Activated CD4-positive, alpha-beta T cell treated with anti-CD3 and anti-CD28 coated beads, Interleukin-2, amount 10 ng/mL, durations not matched to agents 7 days and 5 days (primary cell): ENCODE measurements around the gene VOPP1. TPM values are rescaled to one million over a fixed set of nuclear protein-coding genes. Genes with fewer than 3 reads are reported as not detected.

Experiments
- CTCF ChIA-PET: fragments of 350-600 bp; sonication (Branson Sonifier 250); formaldehyde crosslinking; loops from one replicate; lab custom pipeline; 2021; ENCODE audit warnings: antibody characterized with exemption; lab: Charles Lee
- POLR2A ChIA-PET: fragments of 350-600 bp; sonication (Branson Sonifier 250); formaldehyde crosslinking; loops from one replicate; lab custom pipeline; 2021; ENCODE audit warnings: antibody characterized with exemption; lab: Charles Lee
- DNase-seq: peaks from one replicate; pipeline ENCODE4 v3.0.0-alpha.2; 2020
- H3K27ac Mint-ChIP-seq: one replicate; pipeline ENCODE4 v1.8.0; 2021; ENCODE audit warnings: mild to moderate bottlenecking, moderate library complexity, mixed read lengths
- H3K27me3 Mint-ChIP-seq: one replicate; pipeline ENCODE4 v1.8.0; 2021; ENCODE audit warnings: mixed read lengths
- H3K36me3 Mint-ChIP-seq: one replicate; pipeline ENCODE4 v1.8.0; 2021; ENCODE audit warnings: low read depth, mixed read lengths
- H3K4me1 Mint-ChIP-seq: one replicate; pipeline ENCODE4 v1.8.0; 2021; ENCODE audit warnings: mixed read lengths
- H3K4me3 Mint-ChIP-seq: one replicate; pipeline ENCODE4 v1.8.0; 2021; ENCODE audit warnings: mild to moderate bottlenecking, moderate library complexity, mixed read lengths
- H3K9me3 Mint-ChIP-seq: one replicate; pipeline ENCODE4 v1.8.0; 2021; ENCODE audit warnings: mixed read lengths
- total RNA-seq, 2 experiments: library from RNA; stranded (reverse); gene quantifications; one replicate each; pipeline ENCODE4 v1.2.3, GENCODE V29; 2021

VOPP1 gene
- total RNA-seq, 2 experiments from 2014 or later, result 74.5 to 77.2 TPM

- Mint-ChIP-seq H3K4me3 (no peak overlapping the region), H3K27me3 (no peaks in the 10 kb centered on the region), H3K9me3 (no peaks in the 10 kb centered on the region), H3K36me3 (peaks cover 22% of the 10 kb centered on the region), H3K4me1 (peaks cover 29% of the 10 kb centered on the region), H3K27ac (no peak overlapping the region)
- DNase-seq, result no peak
- CTCF ChIA-PET, result interaction anchor here (1.0 to 2.1 kb wide), 2 partner anchors 24 to 73 kb away, joined by 3 to 6 read pairs; no protein-coding TSS in a partner anchor
- POLR2A ChIA-PET, result no interaction called here
Observed at GRCh38 chr7:55509322-55509721, 63.0 kb downstream of the VOPP1 start.

GRCh38 chr7:55508221-55509011, 63.9 kb downstream of the VOPP1 start:
- H3K4me1 Mint-ChIP-seq, result peaks cover 33% of the 10 kb centered on the region
- POLR2A ChIA-PET, result no interaction called here
- DNase-seq, result no peak
- no peaks in the 10 kb centered on the region for H3K9me3 Mint-ChIP-seq
- H3K4me3 Mint-ChIP-seq, result no peak overlapping the region
- no peaks in the 10 kb centered on the region for H3K27me3 Mint-ChIP-seq
- no peak overlapping the region for H3K27ac Mint-ChIP-seq
- CTCF ChIA-PET, result interaction anchor here (1.0 to 2.1 kb wide), 3 partner anchors 8 to 74 kb away, joined by 3 to 6 read pairs (median 3); no protein-coding TSS in a partner anchor
- peaks cover 22% of the 10 kb centered on the region for H3K36me3 Mint-ChIP-seq

DNA sequence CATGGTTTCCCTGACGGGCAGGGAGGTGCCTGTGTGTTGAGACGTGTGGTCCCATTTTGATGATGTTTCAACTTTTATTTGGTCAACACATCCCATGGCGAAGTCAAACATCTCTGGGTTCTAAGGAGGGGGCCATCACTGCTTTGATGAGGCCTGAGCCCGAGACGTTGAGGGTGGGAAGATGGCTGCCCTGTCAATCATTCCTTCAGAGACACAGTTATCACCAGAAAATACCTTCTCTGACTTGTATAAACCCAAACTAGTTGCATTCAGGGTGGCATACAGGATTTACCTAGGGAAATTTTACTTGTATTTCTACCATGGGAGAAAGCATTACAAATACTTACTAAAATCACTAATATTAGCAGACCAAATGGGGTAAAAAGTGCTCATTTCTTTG, 64.6 kb downstream of the VOPP1 start:
- no peak overlapping the region for H3K27ac Mint-ChIP-seq
- peaks cover 37% of the 10 kb centered on the region for H3K4me1 Mint-ChIP-seq

GRCh38 chr7:55504967-55505658, 67.2 kb downstream of the VOPP1 start:
- H3K9me3 Mint-ChIP-seq, result no peaks in the 10 kb centered on the region
- peaks cover 24% of the 10 kb centered on the region for H3K4me1 Mint-ChIP-seq
- POLR2A ChIA-PET, result no interaction called here
- no peak overlapping the region for H3K27ac Mint-ChIP-seq
- no peak overlapping the region for H3K4me3 Mint-ChIP-seq
- peaks cover 31% of the 10 kb centered on the region for H3K36me3 Mint-ChIP-seq
- CTCF ChIA-PET, result interaction anchor here (1.2 kb wide), 1 partner anchor 15 kb away, joined by 3 read pairs; no protein-coding TSS in a partner anchor
- no peak for DNase-seq
- no peaks in the 10 kb centered on the region for H3K27me3 Mint-ChIP-seq

More for the DNA sequence above, 64.6 kb downstream of the VOPP1 start:
- ChIA-PET POLR2A (no interaction called here), CTCF (interaction anchor here (1.1 to 2.1 kb wide), 2 partner anchors 9 to 26 kb away, joined by 3 to 6 read pairs; no protein-coding TSS in a partner anchor)
- Mint-ChIP-seq H3K27me3 (no peaks in the 10 kb centered on the region), H3K4me3 (no peak overlapping the region), H3K9me3 (no peaks in the 10 kb centered on the region), H3K36me3 (peaks cover 27% of the 10 kb centered on the region)
- no peak for DNase-seq

GRCh38 chr7:55504093-55504859, 68.0 kb downstream of the VOPP1 start:
- no peak for DNase-seq
- POLR2A ChIA-PET, result no interaction called here
- peaks cover 23% of the 10 kb centered on the region for H3K4me1 Mint-ChIP-seq
- H3K27me3 Mint-ChIP-seq, result no peaks in the 10 kb centered on the region
- no peak overlapping the region for H3K4me3 Mint-ChIP-seq
- H3K9me3 Mint-ChIP-seq, result no peaks in the 10 kb centered on the region
- CTCF ChIA-PET, result interaction anchor here (0.9 to 1.2 kb wide), 2 partner anchors 14 to 15 kb away, joined by 3 to 4 read pairs; no protein-coding TSS in a partner anchor
- H3K36me3 Mint-ChIP-seq, result peaks cover 26% of the 10 kb centered on the region
- peak overlapping the region; percentile 69 for H3K27ac Mint-ChIP-seq

DNA sequence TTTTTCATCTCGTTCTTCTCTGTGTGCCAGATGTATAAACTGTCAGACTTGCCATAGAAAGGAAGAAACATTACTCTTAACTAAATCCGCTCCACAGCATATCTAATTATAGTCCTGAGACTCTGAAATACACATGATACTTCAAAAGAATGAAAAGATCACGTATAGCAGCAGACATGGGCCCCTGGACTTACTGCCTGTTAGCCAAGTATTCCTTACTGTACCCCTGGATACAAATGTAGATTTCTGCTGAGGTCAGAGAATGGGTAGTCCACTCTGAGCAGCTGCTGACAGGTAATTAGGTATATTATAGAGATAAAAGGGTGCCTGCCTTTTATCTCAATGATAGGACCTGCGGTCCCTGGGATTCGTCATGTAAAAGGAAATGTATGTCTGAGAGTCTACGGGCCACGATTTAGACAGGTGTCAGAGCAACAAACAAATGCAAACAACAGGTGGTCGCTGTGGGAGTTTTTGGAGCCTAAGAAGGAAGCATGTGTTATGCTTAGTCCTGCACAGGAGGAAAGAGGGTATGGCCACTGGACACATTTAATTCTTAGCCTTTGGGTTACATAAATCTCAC, 69.4 kb downstream of the VOPP1 start:
- Mint-ChIP-seq H3K4me1 (peaks cover 30% of the 10 kb centered on the region), H3K27me3 (no peaks in the 10 kb centered on the region), H3K27ac (no peak overlapping the region), H3K4me3 (no peak overlapping the region), H3K36me3 (peaks cover 26% of the 10 kb centered on the region), H3K9me3 (no peaks in the 10 kb centered on the region)
- no peak for DNase-seq
- ChIA-PET POLR2A (no interaction called here), CTCF (interaction anchor here (1.8 kb wide), 1 partner anchor 9 kb away, joined by 6 read pairs; no protein-coding TSS in a partner anchor)

GRCh38 chr7:55502124-55502857, 70.0 kb downstream of the VOPP1 start:
- no peak overlapping the region for H3K27ac Mint-ChIP-seq
- POLR2A ChIA-PET, result no interaction called here
- H3K4me3 Mint-ChIP-seq, result no peak overlapping the region
- no peaks in the 10 kb centered on the region for H3K27me3 Mint-ChIP-seq
- CTCF ChIA-PET, result interaction anchor here (0.8 to 1.8 kb wide), 5 partner anchors 9 to 137 kb away, joined by 3 to 6 read pairs (median 3); no protein-coding TSS in a partner anchor
- no peaks in the 10 kb centered on the region for H3K9me3 Mint-ChIP-seq
- H3K36me3 Mint-ChIP-seq, result peaks cover 20% of the 10 kb centered on the region
- H3K4me1 Mint-ChIP-seq, result peaks cover 29% of the 10 kb centered on the region
- DNase-seq, result no peak

- Mint-ChIP-seq H3K36me3 (peaks cover 20% of the 10 kb centered on the region), H3K4me3 (no peak overlapping the region), H3K27ac (no peak overlapping the region), H3K27me3 (no peaks in the 10 kb centered on the region), H3K4me1 (peaks cover 29% of the 10 kb centered on the region), H3K9me3 (no peaks in the 10 kb centered on the region)
- CTCF ChIA-PET, result interaction anchor here (0.8 to 1.8 kb wide), 5 partner anchors 10 to 136 kb away, joined by 3 to 6 read pairs (median 3); no protein-coding TSS in a partner anchor
- POLR2A ChIA-PET, result no interaction called here
- DNase-seq, result no peak
Observed at GRCh38 chr7:55501611-55502010, 70.7 kb downstream of the VOPP1 start.

GRCh38 chr7:55500117-55500756, 72.1 kb downstream of the VOPP1 start:
- no peaks in the 10 kb centered on the region for H3K9me3 Mint-ChIP-seq
- H3K36me3 Mint-ChIP-seq, result peaks cover 21% of the 10 kb centered on the region
- ChIA-PET POLR2A (no interaction called here), CTCF (interaction anchor here (0.6 kb wide), 1 partner anchor 57 kb away, joined by 5 read pairs; no protein-coding TSS in a partner anchor)
- no peaks in the 10 kb centered on the region for H3K27me3 Mint-ChIP-seq
- H3K4me3 Mint-ChIP-seq, result no peak overlapping the region
- peaks cover 27% of the 10 kb centered on the region for H3K4me1 Mint-ChIP-seq
- DNase-seq, result no peak
- peak overlapping the region; percentile 34 for H3K27ac Mint-ChIP-seq

DNA sequence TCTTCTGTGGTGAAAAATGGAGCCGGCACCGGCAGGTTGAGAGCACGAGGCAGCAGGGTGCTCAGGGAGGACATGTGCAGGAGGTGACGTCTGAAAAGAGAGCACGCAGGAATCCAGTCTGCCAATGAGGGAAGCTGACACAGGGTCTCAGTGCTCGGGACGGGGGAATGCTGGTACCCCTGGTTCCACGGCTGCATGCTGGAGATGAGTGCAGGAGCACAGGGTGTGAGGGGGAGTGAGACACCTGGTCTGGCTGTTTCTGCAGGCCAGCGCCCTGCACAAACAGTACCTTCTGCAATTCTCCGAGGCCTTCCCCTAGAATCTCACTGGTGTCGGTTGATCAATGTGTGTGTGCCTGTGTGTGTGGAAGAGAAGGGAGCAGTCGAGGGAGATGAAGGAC, 72.7 kb downstream of the VOPP1 start:
- H3K4me3 Mint-ChIP-seq, result no peak overlapping the region
- no peak for DNase-seq
- H3K36me3 Mint-ChIP-seq, result peaks cover 26% of the 10 kb centered on the region
- POLR2A ChIA-PET, result no interaction called here
- no peaks in the 10 kb centered on the region for H3K27me3 Mint-ChIP-seq
- CTCF ChIA-PET, result no interaction called here
- no peaks in the 10 kb centered on the region for H3K9me3 Mint-ChIP-seq
- peaks cover 28% of the 10 kb centered on the region for H3K4me1 Mint-ChIP-seq
- peak overlapping the region; percentile 34 for H3K27ac Mint-ChIP-seq

GRCh38 chr7:55498770-55499169, 73.5 kb downstream of the VOPP1 start:
- ChIA-PET POLR2A (no interaction called here), CTCF (no interaction called here)
- H3K27ac Mint-ChIP-seq, result peak overlapping the region; percentile 61
- no peak for DNase-seq
- no peak overlapping the region for H3K4me3 Mint-ChIP-seq
- peaks cover 23% of the 10 kb centered on the region for H3K4me1 Mint-ChIP-seq
- H3K36me3 Mint-ChIP-seq, result peaks cover 27% of the 10 kb centered on the region
- no peaks in the 10 kb centered on the region for H3K27me3 Mint-ChIP-seq
- H3K9me3 Mint-ChIP-seq, result no peaks in the 10 kb centered on the region
